Measurements from ENCODE around the gene TEX36.

DNA sequence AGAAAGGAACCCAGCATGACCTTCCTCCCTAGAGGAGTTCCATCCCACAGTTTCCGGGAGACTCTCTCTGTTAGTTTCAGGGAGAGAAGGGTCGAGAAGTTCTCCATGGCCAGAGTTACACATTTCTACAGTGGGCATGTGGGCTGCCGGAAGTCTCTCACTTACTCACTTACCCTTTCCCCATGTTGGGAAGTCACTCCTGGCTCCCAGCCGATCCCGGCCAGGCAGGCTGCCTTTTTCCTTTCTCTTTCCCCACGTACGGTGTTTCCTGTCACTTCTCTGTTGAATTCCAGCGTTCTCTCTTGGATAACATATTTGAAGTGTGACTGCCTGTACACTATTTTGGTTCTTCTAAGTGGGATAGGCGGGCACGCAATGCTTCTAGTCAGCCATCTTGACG is 3.5 kb downstream of the TEX36 start:
- no peak for TF ChIP-seq CTCF (IDR thresholded peaks at IDR 0.05)
- no peak for TF ChIP-seq POLR2A (IDR thresholded peaks at IDR 0.05)
